ENCODE results near the gene CDHR2. TPM values are rescaled to one million over a fixed set of nuclear protein-coding genes. Genes with fewer than 3 reads are reported as not detected.
"Not testable (repeated sequence)": the region's sequence is repeated elsewhere in the genome, so short reads cannot be mapped to it uniquely, and the experiment has no call there.

The CDHR2 gene
- polyA plus RNA-seq, 1 experiment, result not detected

- DNase-seq (ENCODE audit: low read depth, low spot score), result no peak
- H3K4me3 ChIP-seq (ENCODE audit: low read depth, low read length), result no peak overlapping the region
- ChIA-PET POLR2A (interaction anchor here (0.7 kb wide), 1 partner anchor 1013 kb away, joined by 3 read pairs; no protein-coding TSS in a partner anchor), CTCF (interaction anchor here (1.3 to 4.2 kb wide), 2 partner anchors 14 to 70 kb away, joined by 3 to 21 read pairs; no protein-coding TSS in a partner anchor)
- peaks cover 36% of the 10 kb centered on the region for H3K9me3 ChIP-seq (ENCODE audit: control insufficient read depth, insufficient read depth, low read length)
- no peak for TF ChIP-seq CTCF (IDR thresholded peaks at IDR 0.05; ENCODE audit: low read depth, low read length)
- no peak overlapping the region for H3K27ac ChIP-seq (ENCODE audit: low read depth, low read length)
- H3K27me3 ChIP-seq (ENCODE audit: control insufficient read depth, insufficient read depth, low read length), result no peaks in the 10 kb centered on the region
Observed at GRCh38 chr5:176587398-176587797, 38.3 kb downstream of the CDHR2 start.

GRCh38 chr5:176588297-176588696, 39.2 kb downstream of the CDHR2 start:
- POLR2A ChIA-PET, result no interaction called here

GRCh38 chr5:176589039-176589769, 40.1 kb downstream of the CDHR2 start:
- no peak for TF ChIP-seq CTCF (IDR thresholded peaks at IDR 0.05; ENCODE audit: low read depth, low read length)
- Histone ChIP-seq H3K4me3 (ENCODE audit: low read depth, low read length) (no peak overlapping the region), H3K9me3 (ENCODE audit: control insufficient read depth, insufficient read depth, low read length) (peaks cover 32% of the 10 kb centered on the region), H3K27me3 (ENCODE audit: control insufficient read depth, insufficient read depth, low read length) (no peaks in the 10 kb centered on the region), H3K27ac (ENCODE audit: low read depth, low read length) (no peak overlapping the region)
- POLR2A ChIA-PET, result no interaction called here
- CTCF ChIA-PET, result interaction anchor here (2.0 kb wide), 1 partner anchor 16 kb away, joined by 8 read pairs; no protein-coding TSS in a partner anchor
- no peak for DNase-seq (ENCODE audit: low read depth, low spot score)

More at GRCh38 chr5:176588297-176588696, 39.2 kb downstream of the CDHR2 start:
- no peak for DNase-seq (ENCODE audit: low read depth, low spot score)
- no peak overlapping the region for H3K4me3 ChIP-seq (ENCODE audit: low read depth, low read length)
- H3K27me3 ChIP-seq (ENCODE audit: control insufficient read depth, insufficient read depth, low read length), result no peaks in the 10 kb centered on the region
- H3K27ac ChIP-seq (ENCODE audit: low read depth, low read length), result no peak overlapping the region
- H3K9me3 ChIP-seq (ENCODE audit: control insufficient read depth, insufficient read depth, low read length), result peaks cover 36% of the 10 kb centered on the region
- CTCF ChIA-PET, result interaction anchor here (4.2 kb wide), 1 partner anchor 15 kb away, joined by 21 read pairs; no protein-coding TSS in a partner anchor
- TF ChIP-seq CTCF (IDR thresholded peaks at IDR 0.05; ENCODE audit: low read depth, low read length), result no peak

GRCh38 chr5:176590035-176590717, 41.0 kb downstream of the CDHR2 start:
- no peak overlapping the region for H3K27ac ChIP-seq (ENCODE audit: low read depth, low read length)
- H3K9me3 ChIP-seq (ENCODE audit: control insufficient read depth, insufficient read depth, low read length), result peaks cover 22% of the 10 kb centered on the region
- CTCF ChIA-PET, result interaction anchor here (0.5 to 2.0 kb wide), 2 partner anchors 17 to 1478 kb away, joined by 3 to 8 read pairs; no protein-coding TSS in a partner anchor
- no peak for DNase-seq (ENCODE audit: low read depth, low spot score)
- no peak overlapping the region for H3K4me3 ChIP-seq (ENCODE audit: low read depth, low read length)
- no peak for TF ChIP-seq CTCF (IDR thresholded peaks at IDR 0.05; ENCODE audit: low read depth, low read length)
- POLR2A ChIA-PET, result no interaction called here
- no peaks in the 10 kb centered on the region for H3K27me3 ChIP-seq (ENCODE audit: control insufficient read depth, insufficient read depth, low read length)

GRCh38 chr5:176591667-176592066, 42.5 kb downstream of the CDHR2 start:
- H3K27me3 ChIP-seq (ENCODE audit: control insufficient read depth, insufficient read depth, low read length); H3K27ac ChIP-seq (ENCODE audit: low read depth, low read length); POLR2A ChIA-PET; CTCF ChIA-PET; H3K9me3 ChIP-seq (ENCODE audit: control insufficient read depth, insufficient read depth, low read length); DNase-seq (ENCODE audit: low read depth, low spot score); H3K4me3 ChIP-seq (ENCODE audit: low read depth, low read length): not testable (repeated sequence)
